Neural cell (in vitro differentiated cells): Measurements from ENCODE around the gene DCDC2B. TPM values are rescaled to one million over a fixed set of nuclear protein-coding genes. Genes with fewer than 3 reads are reported as not detected.

ENCODE experiments used
- H2AFZ ChIP-seq: fragments of 200-600, 300-800 bp; sonication (generic), shearing (Covaris generic); 2 replicates; pipeline ENCODE4 v1.6.0; 2014; ENCODE audit warnings: low read depth, mild to moderate bottlenecking, antibody characterized with exemption, low read length, moderate library complexity
- H3F3A ChIP-seq: fragments of 200-600 bp; shearing (Covaris generic); 2 replicates; pipeline ENCODE4 v1.6.1; 2016; ENCODE audit warnings: mild to moderate bottlenecking, moderate library complexity, mixed read lengths, antibody characterized with exemption, low read length; ENCODE audit not compliant: insufficient read depth, poor library complexity, severe bottlenecking
- H3K27ac ChIP-seq: fragments of 200-600, 300-800 bp; sonication (generic), shearing (Covaris generic); 2 replicates; pipeline ENCODE4 v1.5.1; 2014; ENCODE audit warnings: mild to moderate bottlenecking, low read length, moderate library complexity
- H3K27me3 ChIP-seq: fragments of 300-800, 200-600 bp; sonication (generic), shearing (Covaris generic); 2 replicates; pipeline ENCODE4 v1.6.0; 2014; ENCODE audit warnings: mild to moderate bottlenecking, low read depth, low read length, moderate library complexity; ENCODE audit not compliant: insufficient read depth
- H3K36me3 ChIP-seq: fragments of 300-800, 200-600 bp; sonication (generic), shearing (Covaris generic); 2 replicates; pipeline ENCODE4 v1.5.1; 2014; ENCODE audit warnings: mild to moderate bottlenecking, antibody characterized with exemption, low read length, moderate library complexity; ENCODE audit not compliant: insufficient read depth
- H3K4me2 ChIP-seq: fragments of 300-800, 200-600 bp; sonication (generic), shearing (Covaris generic); 2 replicates; pipeline ENCODE4 v1.6.0; 2014; ENCODE audit warnings: mild to moderate bottlenecking, low read length
- H3K4me3 ChIP-seq: fragments of 300-800, 200-600 bp; sonication (generic), shearing (Covaris generic); 2 replicates; pipeline ENCODE4 v1.5.1; 2014; ENCODE audit warnings: mild to moderate bottlenecking, low read length, moderate library complexity
- H3K79me2 ChIP-seq: fragments of 200-600 bp; shearing (Covaris generic); replicated peaks from 2 replicates; pipeline ENCODE4 v1.6.0; 2014; ENCODE audit warnings: mild to moderate bottlenecking, low read length, moderate library complexity; ENCODE audit not compliant: insufficient read depth
- H3K9ac ChIP-seq: fragments of 300-800, 200-600 bp; sonication (generic), shearing (Covaris generic); 2 replicates; pipeline ENCODE4 v1.6.1; 2016; ENCODE audit warnings: mild to moderate bottlenecking, low read length, mixed read lengths
- H3K9me2 ChIP-seq: fragments of 200-600 bp; shearing (Covaris generic); 2 replicates; pipeline ENCODE4 v1.6.1; 2016; ENCODE audit warnings: mild to moderate bottlenecking, low read length, mixed read lengths; ENCODE audit not compliant: insufficient read depth
- H3K9me3 ChIP-seq: fragments of 200-600, 300-800 bp; sonication (generic), shearing (Covaris generic); 2 replicates; pipeline ENCODE4 v1.6.1; 2016; ENCODE audit warnings: mild to moderate bottlenecking, mixed run types, low read length, moderate library complexity, mixed read lengths
- H4K20me1 ChIP-seq: fragments of 200-600 bp; shearing (Covaris generic); 2 replicates; pipeline ENCODE4 v1.6.1; 2016; ENCODE audit warnings: mild to moderate bottlenecking, mixed run types; ENCODE audit not compliant: insufficient read depth
- EP300 ChIP-seq: fragments of 450-650 bp; conservative IDR thresholded peaks from 2 replicates; pipeline ENCODE4 v1.6.1; 2014; ENCODE audit warnings: antibody characterized with exemption, mild to moderate bottlenecking, moderate library complexity; ENCODE audit not compliant: poor library complexity, severe bottlenecking
- EZH2 ChIP-seq: fragments of 200-600, 300-800 bp; shearing (Covaris generic), sonication (generic); IDR thresholded peaks from 2 replicates; pipeline ENCODE4 v1.6.1; 2014; ENCODE audit warnings: antibody characterized with exemption, low read length, borderline replicate concordance, mild to moderate bottlenecking; ENCODE audit not compliant: insufficient read depth, poor library complexity, severe bottlenecking
- MXI1 ChIP-seq: fragments of 450-650 bp; conservative IDR thresholded peaks from 2 replicates; pipeline ENCODE4 v1.6.1; 2014; ENCODE audit warnings: antibody characterized with exemption, mild to moderate bottlenecking; ENCODE audit not compliant: poor library complexity, severe bottlenecking
- POLR2AphosphoS5 ChIP-seq: IDR thresholded peaks from 2 replicates; pipeline ENCODE4 v1.6.1; 2012
- RAD21 ChIP-seq: fragments of 450-650 bp; conservative IDR thresholded peaks from 2 replicates; pipeline ENCODE4 v1.6.1; 2014; ENCODE audit warnings: antibody characterized with exemption, mild to moderate bottlenecking, moderate library complexity
- REST ChIP-seq: IDR thresholded peaks from 2 replicates; pipeline ENCODE4 v1.6.1; 2012; ENCODE audit warnings: borderline replicate concordance
- SMC3 ChIP-seq: fragments of 450-650 bp; conservative IDR thresholded peaks from 2 replicates; pipeline ENCODE4 v1.6.1; 2014; ENCODE audit warnings: antibody characterized with exemption, mild to moderate bottlenecking, moderate library complexity; ENCODE audit not compliant: poor library complexity
- TAF1 ChIP-seq: IDR thresholded peaks from 2 replicates; pipeline ENCODE4 v1.6.1; 2012; ENCODE audit warnings: low read depth
- polyA plus RNA-seq: library from polyadenylated mRNA; depleted of rRNA; stranded (reverse); fragments of >200 nt; gene quantifications from 2 replicates; pipeline ENCODE4 v1.2.3, GENCODE V29; 2014
- TF ChIP-seq, protein P1 (sequence below): fragments of 450-650 bp; IDR thresholded peaks from 2 replicates; pipeline ENCODE4 v1.5.1; 2014; ENCODE audit warnings: antibody characterized with exemption, mild to moderate bottlenecking, moderate library complexity; ENCODE audit not compliant: poor library complexity, severe bottlenecking

Gene DCDC2B
- polyA plus RNA-seq, 1 donor from 2014 or later: not detected

GRCh38 chr1:32247983-32248889 is 39.3 kb downstream of the DCDC2B start:
- H3K27ac ChIP-seq: no peak overlapping the region
- H3K9me3 ChIP-seq: no peaks in the 10 kb centered on the region
- no peak overlapping the region for H3K9ac ChIP-seq
- H3K9me2 ChIP-seq: no peaks in the 10 kb centered on the region
- H3K36me3 ChIP-seq: no peaks in the 10 kb centered on the region
- H4K20me1 ChIP-seq: no peaks in the 10 kb centered on the region
- TF ChIP-seq EZH2 (no peak), POLR2AphosphoS5 (no peak), REST (no peak), TAF1 (no peak), SMC3 (no peak)
- TF ChIP-seq, protein P1, sequence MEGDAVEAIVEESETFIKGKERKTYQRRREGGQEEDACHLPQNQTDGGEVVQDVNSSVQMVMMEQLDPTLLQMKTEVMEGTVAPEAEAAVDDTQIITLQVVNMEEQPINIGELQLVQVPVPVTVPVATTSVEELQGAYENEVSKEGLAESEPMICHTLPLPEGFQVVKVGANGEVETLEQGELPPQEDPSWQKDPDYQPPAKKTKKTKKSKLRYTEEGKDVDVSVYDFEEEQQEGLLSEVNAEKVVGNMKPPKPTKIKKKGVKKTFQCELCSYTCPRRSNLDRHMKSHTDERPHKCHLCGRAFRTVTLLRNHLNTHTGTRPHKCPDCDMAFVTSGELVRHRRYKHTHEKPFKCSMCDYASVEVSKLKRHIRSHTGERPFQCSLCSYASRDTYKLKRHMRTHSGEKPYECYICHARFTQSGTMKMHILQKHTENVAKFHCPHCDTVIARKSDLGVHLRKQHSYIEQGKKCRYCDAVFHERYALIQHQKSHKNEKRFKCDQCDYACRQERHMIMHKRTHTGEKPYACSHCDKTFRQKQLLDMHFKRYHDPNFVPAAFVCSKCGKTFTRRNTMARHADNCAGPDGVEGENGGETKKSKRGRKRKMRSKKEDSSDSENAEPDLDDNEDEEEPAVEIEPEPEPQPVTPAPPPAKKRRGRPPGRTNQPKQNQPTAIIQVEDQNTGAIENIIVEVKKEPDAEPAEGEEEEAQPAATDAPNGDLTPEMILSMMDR: peak; percentile 42
- H3K79me2 ChIP-seq: no peaks in the 10 kb centered on the region
- H2AFZ ChIP-seq: no peak overlapping the region
- H3K27me3 ChIP-seq: no peaks in the 10 kb centered on the region
- no peaks in the 10 kb centered on the region for H3F3A ChIP-seq
- H3K4me2 ChIP-seq: no peak overlapping the region
- H3K4me3 ChIP-seq: no peak overlapping the region

- Histone ChIP-seq H4K20me1 (no peaks in the 10 kb centered on the region), H3K79me2 (no peaks in the 10 kb centered on the region), H3K9ac (no peak overlapping the region), H3K9me2 (no peaks in the 10 kb centered on the region), H3K4me2 (no peak overlapping the region), H3K4me3 (no peak overlapping the region), H2AFZ (no peak overlapping the region), H3K36me3 (no peaks in the 10 kb centered on the region), H3K27ac (no peak overlapping the region), H3K9me3 (no peaks in the 10 kb centered on the region), H3F3A (no peaks in the 10 kb centered on the region), H3K27me3 (no peaks in the 10 kb centered on the region)
- TF ChIP-seq EP300: no peak
- TF ChIP-seq RAD21: no peak
- TF ChIP-seq TAF1: no peak
- no peak for TF ChIP-seq SMC3
- TF ChIP-seq REST: no peak
- TF ChIP-seq EZH2: no peak
- no peak for TF ChIP-seq MXI1
- TF ChIP-seq, protein P1: no peak
- TF ChIP-seq POLR2AphosphoS5: no peak
Measured at GRCh38 chr1:32249831-32250525, 41.1 kb downstream of the DCDC2B start.
